H9 (cell line): ENCODE data around the gene GARNL3. TPM values are rescaled to one million over a fixed set of nuclear protein-coding genes. Genes with fewer than 3 reads are reported as not detected.

Experiments used
- DNase-seq: peaks from one replicate; pipeline ENCODE4 v3.0.0-alpha.2; 2017
- H2AFZ ChIP-seq: one replicate; pipeline ENCODE4 v1.6.1; 2013; ENCODE audit warnings: mild to moderate bottlenecking, low read length, control low read depth, moderate library complexity
- H2AK5ac ChIP-seq: 2 replicates; pipeline ENCODE4 v1.6.1; 2013; ENCODE audit warnings: low read length, control low read depth, mixed read lengths; ENCODE audit not compliant: insufficient read length
- H2BK120ac ChIP-seq: one replicate; pipeline ENCODE4 v1.6.1; 2013; ENCODE audit warnings: low read depth, mild to moderate bottlenecking, low read length, control low read depth, inconsistent platforms; ENCODE audit not compliant: poor library complexity, severe bottlenecking
- H2BK12ac ChIP-seq: 2 replicates; pipeline ENCODE4 v1.6.1; 2013; ENCODE audit warnings: low read length, control low read depth, mixed read lengths, low read depth; ENCODE audit not compliant: insufficient read length
- H2BK15ac ChIP-seq: 2 replicates; pipeline ENCODE4 v1.6.1; 2013; ENCODE audit warnings: low read depth, low read length, control low read depth
- H2BK20ac ChIP-seq: one replicate; pipeline ENCODE4 v1.6.1; 2013; ENCODE audit warnings: low read depth, mild to moderate bottlenecking, low read length, control low read depth, inconsistent platforms; ENCODE audit not compliant: poor library complexity, severe bottlenecking
- H2BK5ac ChIP-seq: 2 replicates; pipeline ENCODE4 v1.6.1; 2013; ENCODE audit warnings: low read length, control low read depth, mixed read lengths; ENCODE audit not compliant: insufficient read length
- H3K14ac ChIP-seq: 2 replicates; pipeline ENCODE4 v1.6.1; 2013; ENCODE audit warnings: low read length, control low read depth; ENCODE audit not compliant: insufficient read depth
- H3K18ac ChIP-seq: 2 replicates; pipeline ENCODE4 v1.6.1; 2013; ENCODE audit warnings: low read depth, mild to moderate bottlenecking, mixed read lengths, low read length, control low read depth; ENCODE audit not compliant: insufficient read length
- H3K23ac ChIP-seq: 2 replicates; pipeline ENCODE4 v1.6.1; 2013; ENCODE audit warnings: low read length, control low read depth, mixed read lengths, low read depth; ENCODE audit not compliant: insufficient read length
- H3K23me2 ChIP-seq: 2 replicates; pipeline ENCODE4 v1.6.1; 2013; ENCODE audit warnings: low read depth, mild to moderate bottlenecking, mixed read lengths, low read length, control low read depth; ENCODE audit not compliant: insufficient read length, poor library complexity, severe bottlenecking
- H3K27ac ChIP-seq: 2 replicates; pipeline ENCODE4 v1.5.1; 2013; ENCODE audit warnings: low read length, control low read depth, mixed read lengths, low read depth; ENCODE audit not compliant: insufficient read length
- H3K27me3 ChIP-seq: 2 replicates; pipeline ENCODE4 v1.6.1; 2013; ENCODE audit warnings: low read length, control low read depth, inconsistent platforms; ENCODE audit not compliant: insufficient read depth
- H3K4ac ChIP-seq: 2 replicates; pipeline ENCODE4 v1.6.1; 2013; ENCODE audit warnings: low read depth, mild to moderate bottlenecking, control low read depth, inconsistent platforms, low read length, moderate library complexity
- H3K4me1 ChIP-seq: 2 replicates; pipeline ENCODE4 v1.6.1; 2013; ENCODE audit warnings: low read length, control low read depth, inconsistent platforms; ENCODE audit not compliant: insufficient read depth
- H3K4me2 ChIP-seq: 2 replicates; pipeline ENCODE4 v1.6.1; 2013; ENCODE audit warnings: low read length, control low read depth, mixed read lengths; ENCODE audit not compliant: insufficient read length, insufficient read depth
- H3K56ac ChIP-seq: 2 replicates; pipeline ENCODE4 v1.6.1; 2013; ENCODE audit warnings: low read depth, mild to moderate bottlenecking, mixed read lengths, low read length, control low read depth; ENCODE audit not compliant: insufficient read length
- H3K79me1 ChIP-seq: 2 replicates; pipeline ENCODE4 v1.6.1; 2013; ENCODE audit warnings: low read depth, mild to moderate bottlenecking, moderate library complexity, low read length, control low read depth, inconsistent platforms; ENCODE audit not compliant: insufficient read depth, poor library complexity, severe bottlenecking
- H3K79me2 ChIP-seq: 2 replicates; pipeline ENCODE4 v1.6.1; 2013; ENCODE audit warnings: low read length, control low read depth, inconsistent platforms; ENCODE audit not compliant: insufficient read depth
- H3K9ac ChIP-seq: 2 replicates; pipeline ENCODE4 v1.6.1; 2013; ENCODE audit warnings: low read length, control low read depth, mixed read lengths; ENCODE audit not compliant: insufficient read length; ENCODE audit errors: extremely low read depth
- H3K9me3 ChIP-seq: one replicate; pipeline ENCODE4 v1.6.1; 2013; ENCODE audit warnings: low read depth, low read length, inconsistent platforms; ENCODE audit not compliant: control insufficient read depth
- H3T11ph ChIP-seq: one replicate; pipeline ENCODE4 v1.6.1; 2013; ENCODE audit warnings: mild to moderate bottlenecking, low read length, control low read depth, inconsistent platforms
- H4K20me1 ChIP-seq: one replicate; pipeline ENCODE4 v1.6.1; 2013; ENCODE audit not compliant: control insufficient read depth, insufficient read length, insufficient read depth
- H4K5ac ChIP-seq: 2 replicates; pipeline ENCODE4 v1.6.1; 2013; ENCODE audit warnings: low read depth, mild to moderate bottlenecking, mixed read lengths, low read length, control low read depth; ENCODE audit not compliant: insufficient read length
- H4K8ac ChIP-seq: replicated peaks from 2 replicates; pipeline ENCODE4 v1.6.1; 2013; ENCODE audit warnings: low read length, control low read depth, mixed read lengths, low read depth; ENCODE audit not compliant: insufficient read length
- H4K91ac ChIP-seq: 2 replicates; pipeline ENCODE4 v1.6.1; 2013; ENCODE audit warnings: low read depth, mild to moderate bottlenecking, moderate library complexity, mixed read lengths, low read length, control low read depth; ENCODE audit not compliant: insufficient read length
- H3K27ac Mint-ChIP-seq, 3 experiments: 2 replicates in 2 of 3; 3 replicates in 1 of 3; pipeline ENCODE4 v1.8.0; 2020 to 2021; ENCODE audit warnings: mixed read lengths in 3 of 3, mild to moderate bottlenecking in 1 of 3, moderate library complexity in 1 of 3
- H3K27me3 Mint-ChIP-seq: 2 replicates; pipeline ENCODE4 v1.8.0; 2021; ENCODE audit warnings: low read depth, mild to moderate bottlenecking, moderate library complexity, mixed read lengths
- H3K36me3 Mint-ChIP-seq, 3 experiments: 2 replicates in 2 of 3; 3 replicates in 1 of 3; pipeline ENCODE4 v1.8.0; 2020 to 2021; ENCODE audit warnings: low read depth in 3 of 3, mixed read lengths in 3 of 3; ENCODE audit not compliant: insufficient read depth in 1 of 3
- H3K4me1 Mint-ChIP-seq, 2 experiments: 2 replicates each; pipeline ENCODE4 v1.8.0; 2020; ENCODE audit warnings: mixed read lengths in 2 of 2
- H3K4me3 Mint-ChIP-seq, 2 experiments: 2 replicates in 1 of 2; 3 replicates in 1 of 2; pipeline ENCODE4 v1.8.0; 2020 to 2021; ENCODE audit warnings: mild to moderate bottlenecking in 2 of 2, mixed read lengths in 2 of 2, moderate library complexity in 1 of 2
- H3K9me3 Mint-ChIP-seq, 2 experiments: 2 replicates in 1 of 2; 3 replicates in 1 of 2; pipeline ENCODE4 v1.8.0; 2020; ENCODE audit warnings: mild to moderate bottlenecking in 2 of 2, mixed read lengths in 2 of 2, moderate library complexity in 1 of 2
- WGBS: extraction: QIAGEN DNeasy Blood & Tissue Kit; methylation state at CpG from one replicate; pipeline ENCODE4 v1.1.7; 2013; ENCODE audit warnings: missing lambda C conversion rate, low lambda C conversion rate, mixed read lengths; ENCODE audit not compliant: insufficient read length; ENCODE audit errors: extremely low coverage; 5-methylcytosine and 5-hydroxymethylcytosine counted together
- total RNA-seq: library from RNA; stranded (reverse); gene quantifications from 2 replicates; pipeline ENCODE4 v1.2.1, GENCODE V29; 2021
- TF ChIP-seq, protein P1 (sequence below): fragments of 200-600 bp; sonication (generic); conservative IDR thresholded peaks from 3 replicates; pipeline ENCODE4 v1.8.0; 2021; ENCODE audit warnings: antibody characterized with exemption, mild to moderate bottlenecking

Gene GARNL3
- total RNA-seq, 1 experiment from 2014 or later: 8.7 TPM

DNA sequence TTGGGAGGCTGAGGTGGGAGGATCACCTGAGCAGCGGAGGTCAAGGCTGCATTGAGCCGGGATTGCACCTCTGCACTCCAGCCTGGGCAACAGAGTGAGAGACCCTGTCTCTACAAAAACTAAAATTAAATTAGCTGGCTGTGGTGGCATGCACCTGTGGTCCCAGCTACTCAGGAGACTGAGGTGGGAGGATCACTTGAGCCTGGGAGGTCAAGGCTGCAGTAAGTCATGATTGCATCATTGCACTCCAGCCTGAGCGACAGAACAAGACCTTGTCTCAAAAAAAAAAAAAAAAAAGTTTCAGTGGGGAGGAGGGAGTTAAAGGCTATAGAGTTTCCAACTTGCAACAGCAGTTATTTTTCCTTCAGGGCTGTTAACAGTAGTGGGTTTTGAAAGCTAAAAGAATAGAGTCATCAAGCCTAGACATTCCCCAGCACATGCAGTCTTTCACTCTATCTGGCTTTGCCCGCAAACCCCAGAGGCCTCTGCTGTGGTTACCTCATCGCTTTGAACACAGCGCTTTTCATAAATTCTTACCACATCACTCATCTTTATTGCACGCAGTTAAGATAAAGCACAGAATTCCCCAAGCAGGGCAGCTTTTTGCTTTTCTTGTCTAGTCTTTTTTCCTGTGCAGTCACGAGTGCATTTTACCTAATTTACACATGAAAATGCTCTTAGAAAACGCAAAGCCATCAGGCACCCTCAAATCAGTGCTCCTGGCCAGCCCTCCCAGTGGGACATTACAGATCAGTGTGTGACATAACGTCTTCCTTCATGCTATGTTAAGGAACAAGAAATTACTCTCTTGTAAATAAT is 123.7 kb downstream of the GARNL3 start:
- H3K27ac Mint-ChIP-seq: no peak overlapping the region; a peak in 2 of 7 replicates
- H3K9me3 ChIP-seq: no peaks in the 10 kb centered on the region
- no peak overlapping the region for H4K91ac ChIP-seq
- H2AK5ac ChIP-seq: no peak overlapping the region
- H3K4me3 Mint-ChIP-seq: no peak overlapping the region
- H3K23me2 ChIP-seq: no peaks in the 10 kb centered on the region
- H3K4me2 ChIP-seq: no peak overlapping the region
- H3K4ac ChIP-seq: no peak overlapping the region
- H3K4me1 ChIP-seq: no peaks in the 10 kb centered on the region; the same call in 1 of the 2 replicates
- H2BK120ac ChIP-seq: no peak overlapping the region
- H3K23ac ChIP-seq: no peak overlapping the region
- H3K4me1 Mint-ChIP-seq: peaks cover 15 to 27% of the 10 kb centered on the region in 2 experiments
- H3K27ac ChIP-seq: no peak overlapping the region
- H3K18ac ChIP-seq: no peak overlapping the region
- 0 out of 2 replicates have a peak, but pooled peaks cover 2% of the 10 kb centered on the region for H3K27me3 ChIP-seq
- no peaks in the 10 kb centered on the region for H4K20me1 ChIP-seq
- DNase-seq: no peak
- no peak overlapping the region for H2AFZ ChIP-seq
- no peaks in the 10 kb centered on the region for H3K36me3 Mint-ChIP-seq
- H4K5ac ChIP-seq: no peak overlapping the region
- H3K14ac ChIP-seq: no peak overlapping the region
- no peaks in the 10 kb centered on the region for H3K9me3 Mint-ChIP-seq
- no peak overlapping the region for H2BK12ac ChIP-seq
- H4K8ac ChIP-seq: no peak overlapping the region
- no peak overlapping the region for H3K56ac ChIP-seq
- H3K27me3 Mint-ChIP-seq: peaks cover 14% of the 10 kb centered on the region; the same call in 1 of the 2 replicates
- no peak overlapping the region for H3T11ph ChIP-seq
- H2BK15ac ChIP-seq: no peak overlapping the region
- no peaks in the 10 kb centered on the region for H3K79me2 ChIP-seq
- H2BK5ac ChIP-seq: no peak overlapping the region
- no peaks in the 10 kb centered on the region for H3K79me1 ChIP-seq
- H3K9ac ChIP-seq: no peak overlapping the region
- no peak overlapping the region for H2BK20ac ChIP-seq
- TF ChIP-seq, protein P1, sequence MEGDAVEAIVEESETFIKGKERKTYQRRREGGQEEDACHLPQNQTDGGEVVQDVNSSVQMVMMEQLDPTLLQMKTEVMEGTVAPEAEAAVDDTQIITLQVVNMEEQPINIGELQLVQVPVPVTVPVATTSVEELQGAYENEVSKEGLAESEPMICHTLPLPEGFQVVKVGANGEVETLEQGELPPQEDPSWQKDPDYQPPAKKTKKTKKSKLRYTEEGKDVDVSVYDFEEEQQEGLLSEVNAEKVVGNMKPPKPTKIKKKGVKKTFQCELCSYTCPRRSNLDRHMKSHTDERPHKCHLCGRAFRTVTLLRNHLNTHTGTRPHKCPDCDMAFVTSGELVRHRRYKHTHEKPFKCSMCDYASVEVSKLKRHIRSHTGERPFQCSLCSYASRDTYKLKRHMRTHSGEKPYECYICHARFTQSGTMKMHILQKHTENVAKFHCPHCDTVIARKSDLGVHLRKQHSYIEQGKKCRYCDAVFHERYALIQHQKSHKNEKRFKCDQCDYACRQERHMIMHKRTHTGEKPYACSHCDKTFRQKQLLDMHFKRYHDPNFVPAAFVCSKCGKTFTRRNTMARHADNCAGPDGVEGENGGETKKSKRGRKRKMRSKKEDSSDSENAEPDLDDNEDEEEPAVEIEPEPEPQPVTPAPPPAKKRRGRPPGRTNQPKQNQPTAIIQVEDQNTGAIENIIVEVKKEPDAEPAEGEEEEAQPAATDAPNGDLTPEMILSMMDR: no peak
- WGBS: no CpG with 5 or more reads among the region's 10 CpGs
